ENCODE data around the gene SMIM1.

The SMIM1 gene

GRCh38 chr1:3745071-3745470 lies 27.5 kb upstream of the SMIM1 start:
- Histone ChIP-seq H3K4me2 (ENCODE audit: low read length) (no peak overlapping the region), H2AFZ (ENCODE audit: low read depth, low read length) (no peak overlapping the region), H3K27me3 (ENCODE audit: low read depth, low read length) (0 out of 2 replicates have a peak, but pooled peaks cover 2% of the 10 kb centered on the region), H3K79me2 (ENCODE audit: low read length) (no peaks in the 10 kb centered on the region), H4K20me1 (ENCODE audit: insufficient read depth, low read length) (0 out of 2 replicates have a peak, but pooled peaks cover 3% of the 10 kb centered on the region), H3K36me3 (replicated peaks; ENCODE audit: low read depth, low read length) (no peaks in the 10 kb centered on the region), H3K4me1 (ENCODE audit: low read length) (peaks cover 14% of the 10 kb centered on the region), H3K9me3 (ENCODE audit: insufficient read depth, low read length) (no peaks in the 10 kb centered on the region), H3K9ac (ENCODE audit: low read length) (no peak overlapping the region), H3K27ac (ENCODE audit: low read length) (no peak overlapping the region), H3K4me3 (ENCODE audit: low read length) (no peak overlapping the region)
- TF ChIP-seq EZH2phosphoT487 (IDR thresholded peaks at IDR 0.05; ENCODE audit: low read depth) = no peak
- no peak for TF ChIP-seq CTCF (IDR thresholded peaks at IDR 0.05; ENCODE audit: low read depth, low read length)

GRCh38 chr1:3745590-3746381 lies 26.8 kb upstream of the SMIM1 start:
- H4K20me1 ChIP-seq (ENCODE audit: insufficient read depth, low read length) = 0 out of 2 replicates have a peak, but pooled peaks cover 3% of the 10 kb centered on the region
- H3K27ac ChIP-seq (ENCODE audit: low read length) = no peak overlapping the region
- peaks cover 14% of the 10 kb centered on the region for H3K4me1 ChIP-seq (ENCODE audit: low read length)
- TF ChIP-seq CTCF (IDR thresholded peaks at IDR 0.05; ENCODE audit: low read depth, low read length) = no peak
- no peak for TF ChIP-seq EZH2phosphoT487 (IDR thresholded peaks at IDR 0.05; ENCODE audit: low read depth)
- no peaks in the 10 kb centered on the region for H3K36me3 ChIP-seq (replicated peaks; ENCODE audit: low read depth, low read length)
- H3K4me2 ChIP-seq (ENCODE audit: low read length) = peak overlapping the region; percentile 67
- H3K79me2 ChIP-seq (ENCODE audit: low read length) = no peaks in the 10 kb centered on the region
- peaks cover 5% of the 10 kb centered on the region; the same call in 1 of the 2 replicates for H3K27me3 ChIP-seq (ENCODE audit: low read depth, low read length)
- H3K9me3 ChIP-seq (ENCODE audit: insufficient read depth, low read length) = no peaks in the 10 kb centered on the region
- H3K4me3 ChIP-seq (ENCODE audit: low read length) = peak overlapping the region; percentile 90; the same call in 1 of the 2 replicates
- H2AFZ ChIP-seq (ENCODE audit: low read depth, low read length) = no peak overlapping the region
- H3K9ac ChIP-seq (ENCODE audit: low read length) = no peak overlapping the region

- Histone ChIP-seq H3K4me1 (ENCODE audit: low read length) (peaks cover 14% of the 10 kb centered on the region), H3K4me2 (ENCODE audit: low read length) (peak overlapping the region; percentile 67), H3K27me3 (ENCODE audit: low read depth, low read length) (peaks cover 5% of the 10 kb centered on the region; the same call in 1 of the 2 replicates), H3K4me3 (ENCODE audit: low read length) (peak overlapping the region; percentile 90), H3K9ac (ENCODE audit: low read length) (peak overlapping the region; percentile 65; the same call in 1 of the 2 replicates), H3K9me3 (ENCODE audit: insufficient read depth, low read length) (no peaks in the 10 kb centered on the region), H3K36me3 (replicated peaks; ENCODE audit: low read depth, low read length) (no peaks in the 10 kb centered on the region), H4K20me1 (ENCODE audit: insufficient read depth, low read length) (0 out of 2 replicates have a peak, but pooled peaks cover 3% of the 10 kb centered on the region), H3K79me2 (ENCODE audit: low read length) (no peaks in the 10 kb centered on the region), H2AFZ (ENCODE audit: low read depth, low read length) (no peak overlapping the region), H3K27ac (ENCODE audit: low read length) (no peak overlapping the region)
- TF ChIP-seq EZH2phosphoT487 (IDR thresholded peaks at IDR 0.05; ENCODE audit: low read depth) (no peak), CTCF (IDR thresholded peaks at IDR 0.05; ENCODE audit: low read depth, low read length) (no peak)
These were observed 26.1 kb upstream of the SMIM1 start for GRCh38 chr1:3746389-3746829.

- peak overlapping the region; percentile 90 for H3K4me3 ChIP-seq (ENCODE audit: low read length)
- 0 out of 2 replicates have a peak, but pooled peaks cover 3% of the 10 kb centered on the region for H4K20me1 ChIP-seq (ENCODE audit: insufficient read depth, low read length)
- H3K27ac ChIP-seq (ENCODE audit: low read length) = no peak overlapping the region
- no peaks in the 10 kb centered on the region for H3K36me3 ChIP-seq (replicated peaks; ENCODE audit: low read depth, low read length)
- H3K9ac ChIP-seq (ENCODE audit: low read length) = peak overlapping the region; percentile 65
- TF ChIP-seq EZH2phosphoT487 (IDR thresholded peaks at IDR 0.05; ENCODE audit: low read depth) (no peak), CTCF (IDR thresholded peaks at IDR 0.05; ENCODE audit: low read depth, low read length) (no peak)
- H3K4me1 ChIP-seq (ENCODE audit: low read length) = peaks cover 14% of the 10 kb centered on the region
- no peaks in the 10 kb centered on the region for H3K79me2 ChIP-seq (ENCODE audit: low read length)
- peak overlapping the region; percentile 67 for H3K4me2 ChIP-seq (ENCODE audit: low read length)
- H2AFZ ChIP-seq (ENCODE audit: low read depth, low read length) = peak overlapping the region; percentile 45; the same call in 1 of the 2 replicates
- H3K9me3 ChIP-seq (ENCODE audit: insufficient read depth, low read length) = no peaks in the 10 kb centered on the region
- H3K27me3 ChIP-seq (ENCODE audit: low read depth, low read length) = peaks cover 5% of the 10 kb centered on the region; the same call in 1 of the 2 replicates
These were observed 25.6 kb upstream of the SMIM1 start for GRCh38 chr1:3746830-3747521.

Measured in OCI-LY3 (cell line).